ENCODE results near the gene SPAG16.
"Not testable (repeated sequence)": the region's sequence is repeated elsewhere in the genome, so short reads cannot be mapped to it uniquely, and the experiment has no call there.

The SPAG16 gene

GRCh38 chr2:213274143-213274542, 10.1 kb upstream of the SPAG16 start:
- H3K27ac ChIP-seq, result no peak overlapping the region
- no peak for TF ChIP-seq CTCF (conservative IDR thresholded peaks at IDR 0.05)

- TF ChIP-seq CTCF (conservative IDR thresholded peaks at IDR 0.05), result no peak
- no peak overlapping the region for H3K27ac ChIP-seq
Measured at GRCh38 chr2:213275265-213275664, 9.0 kb upstream of the SPAG16 start.

- not testable (repeated sequence) for H3K27ac ChIP-seq
Measured at GRCh38 chr2:213277134-213277533, 7.1 kb upstream of the SPAG16 start.

GRCh38 chr2:213279116-213279620, 5.1 kb upstream of the SPAG16 start:
- no peak for TF ChIP-seq CTCF (conservative IDR thresholded peaks at IDR 0.05)
- H3K27ac ChIP-seq, result no peak overlapping the region

GRCh38 chr2:213279971-213280370, 4.3 kb upstream of the SPAG16 start:
- H3K27ac ChIP-seq, result no peak overlapping the region
- no peak for TF ChIP-seq CTCF (conservative IDR thresholded peaks at IDR 0.05)

GRCh38 chr2:213281156-213281555, 3.1 kb upstream of the SPAG16 start:
- TF ChIP-seq CTCF (conservative IDR thresholded peaks at IDR 0.05), result no peak
- no peak overlapping the region for H3K27ac ChIP-seq

- peak overlapping the region; percentile 56 for H3K27ac ChIP-seq
- no peak for TF ChIP-seq CTCF (conservative IDR thresholded peaks at IDR 0.05)
Measured at GRCh38 chr2:213285404-213285803, 1.1 kb downstream of the SPAG16 start.

GRCh38 chr2:213286161-213286560, 1.9 kb downstream of the SPAG16 start:
- peak overlapping the region; percentile 56; the same call in 1 of the 2 replicates for H3K27ac ChIP-seq

More at GRCh38 chr2:213286161-213286560, 1.9 kb downstream of the SPAG16 start:
- TF ChIP-seq CTCF (conservative IDR thresholded peaks at IDR 0.05), result no peak
